Stimulated activated CD4-positive, alpha-beta T cell treated with anti-CD3 and anti-CD28 coated beads, TNF-alpha, amount 100 ng/mL, for 1 hour (primary cell): ENCODE data around the gene KIAA1191.
A peak's percentile ranks its signal among the peaks of the same experiment; 100 is the strongest.
"Not testable (repeated sequence)": the region's sequence is repeated elsewhere in the genome, so short reads cannot be mapped to it uniquely, and the experiment has no call there.

Experiments
- DNase-seq, 3 donors: peaks; one replicate each; pipeline ENCODE4 v3.0.0-alpha.2; 2020; ENCODE audit warnings: low read depth in 3 of 3, low spot score in 1 of 3

The KIAA1191 gene

GRCh38 chr5:176361437-176362232 lies at the start of gene KIAA1191:
KIAA1191 (minus strand) TSS chr5:176361764; CDS start chr5:176359508, 2,256 bp downstream.
- DNase-seq = peak; percentile 82 to 88 (median 86)

DNA sequence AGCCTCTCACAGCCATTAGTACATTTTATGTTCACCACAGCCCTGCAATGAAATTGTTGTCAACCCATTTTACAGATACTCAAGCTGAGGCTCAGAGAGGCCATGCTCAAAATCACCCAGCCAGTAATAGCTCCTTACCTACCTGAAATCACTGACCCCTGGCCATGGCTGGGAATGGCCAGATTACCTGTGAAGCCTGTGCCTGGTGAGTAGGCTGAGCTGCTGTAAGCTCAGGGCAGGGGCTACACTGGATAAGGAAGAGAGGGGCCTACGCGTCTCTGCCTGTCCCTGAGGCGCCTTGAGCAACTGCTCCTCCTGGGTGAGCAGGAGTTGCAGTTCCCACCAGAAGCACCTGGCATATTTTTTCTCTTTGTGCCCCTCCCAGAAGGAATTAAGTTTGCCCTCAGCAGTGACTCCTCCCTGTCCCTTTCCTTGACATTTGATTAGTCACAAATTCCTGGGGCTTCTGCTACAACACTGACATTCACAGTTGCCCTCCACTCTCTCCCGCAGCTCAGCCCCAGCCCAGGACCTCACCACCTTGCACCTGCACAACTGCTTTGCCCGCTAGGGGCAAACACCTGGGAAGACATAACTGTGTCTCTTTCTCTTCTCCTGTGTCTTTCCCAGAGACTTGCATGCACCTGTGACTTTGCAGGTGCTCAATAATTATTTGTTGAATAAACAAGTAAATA lies 49.1 kb upstream of the KIAA1191 start:
- no peak for DNase-seq

- DNase-seq = no peak
Measured at GRCh38 chr5:176409765-176410164, 48.2 kb upstream of the KIAA1191 start.

DNA sequence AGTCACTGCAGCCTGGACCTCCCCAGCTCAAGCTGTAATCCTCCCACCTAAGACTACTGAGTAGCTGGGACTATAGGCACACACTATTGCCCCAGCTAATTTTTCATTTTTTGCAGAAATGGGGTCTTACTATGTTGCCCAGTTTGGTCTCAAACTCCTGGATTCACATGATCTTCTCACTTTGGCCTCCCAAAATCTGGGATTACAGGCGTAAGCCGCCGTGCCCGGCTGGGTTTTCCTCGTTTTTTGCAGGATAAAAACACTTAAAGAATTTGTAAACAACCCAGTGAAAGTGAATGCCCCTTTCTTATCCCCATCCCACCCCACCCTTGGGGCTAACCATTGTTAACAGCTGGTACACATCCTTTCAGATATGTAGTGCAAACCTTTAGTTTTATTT lies 47.0 kb upstream of the KIAA1191 start:
- DNase-seq = no peak

DNA sequence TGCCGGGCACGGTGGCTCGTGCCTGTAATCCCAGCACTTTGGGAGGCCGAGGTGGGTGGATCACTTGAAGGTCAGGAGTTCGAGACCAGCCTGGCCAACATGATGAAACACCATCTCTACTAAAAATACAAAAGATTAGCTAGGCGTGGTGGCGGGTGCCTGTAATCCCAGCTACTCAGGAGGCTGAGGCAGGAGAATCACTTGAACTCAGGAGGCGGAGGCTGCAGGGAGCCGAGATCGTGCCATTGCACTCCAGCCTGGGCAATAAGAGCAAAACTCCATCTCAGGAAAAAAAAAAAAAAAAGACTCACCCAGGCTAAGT lies 46.6 kb upstream of the KIAA1191 start:
- not testable (repeated sequence) for DNase-seq

GRCh38 chr5:176407456-176408251 lies 46.1 kb upstream of the KIAA1191 start:
- no peak for DNase-seq

DNA sequence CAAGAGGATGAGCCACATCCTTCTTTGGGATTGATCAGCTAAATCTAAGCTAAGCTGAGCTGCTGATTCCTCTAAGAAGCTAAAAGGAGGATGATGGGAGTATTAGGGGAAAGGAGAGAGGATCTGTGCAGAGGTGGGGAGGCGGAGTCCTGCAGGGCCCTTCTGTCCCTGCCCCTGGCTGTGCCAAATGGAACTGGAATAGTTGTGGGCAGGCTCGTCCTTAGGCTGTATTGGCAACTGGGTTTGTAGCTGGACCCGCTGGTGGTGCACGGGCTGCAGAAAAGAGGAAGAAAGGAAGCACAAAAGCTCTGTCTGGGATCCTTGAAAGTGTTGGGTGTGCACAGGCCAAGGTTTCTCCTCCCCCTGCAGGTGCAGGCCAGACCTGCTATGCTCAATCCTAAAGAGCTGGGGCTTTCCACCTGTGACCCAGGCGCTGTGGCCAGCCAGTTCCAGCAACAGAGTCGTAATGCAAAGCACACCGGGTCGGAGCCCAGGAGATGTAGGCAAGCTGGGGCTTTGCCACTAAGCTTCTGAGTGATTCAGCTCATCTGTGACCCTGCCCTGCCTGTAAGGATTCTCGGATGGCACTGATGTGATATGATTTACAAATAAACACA lies 45.0 kb upstream of the KIAA1191 start:
- no peak for DNase-seq

DNA sequence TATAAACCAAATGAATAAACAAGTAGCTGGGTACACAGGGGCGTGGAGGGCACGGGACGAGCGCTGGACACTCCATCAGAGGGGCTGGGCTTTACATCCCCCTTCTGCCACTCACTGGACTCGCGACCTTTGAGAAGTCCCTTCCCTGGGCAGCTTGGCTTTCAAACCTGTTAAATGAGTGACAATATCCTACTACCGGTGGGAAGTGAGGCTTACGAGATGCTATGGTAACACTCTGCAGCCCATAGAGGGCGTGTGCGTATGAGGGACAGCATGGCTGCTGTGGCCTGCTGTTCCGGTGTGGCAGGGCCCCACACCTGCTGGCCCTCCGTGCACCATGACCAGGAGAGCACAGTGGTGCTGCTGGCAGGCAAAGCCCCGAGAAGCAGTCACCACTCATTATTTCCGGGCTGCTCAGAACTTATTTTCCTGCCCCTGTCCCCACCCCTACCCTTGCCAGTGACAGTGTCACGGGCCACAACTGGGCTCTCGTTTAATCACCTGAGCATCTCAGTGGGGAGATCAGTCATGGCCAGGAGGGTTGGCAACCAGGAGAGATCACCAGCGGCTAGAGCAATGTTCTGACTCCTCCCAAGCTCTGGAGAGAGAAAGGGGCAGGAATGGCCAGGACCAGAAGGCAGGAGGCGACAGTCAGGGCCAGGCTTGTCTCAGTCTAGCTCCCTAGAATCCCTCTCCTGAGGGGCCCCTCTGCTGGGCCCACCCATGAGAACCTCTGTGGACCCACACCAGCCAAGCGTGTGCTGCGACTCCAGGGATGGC lies 44.3 kb upstream of the KIAA1191 start:
- no peak for DNase-seq

DNA sequence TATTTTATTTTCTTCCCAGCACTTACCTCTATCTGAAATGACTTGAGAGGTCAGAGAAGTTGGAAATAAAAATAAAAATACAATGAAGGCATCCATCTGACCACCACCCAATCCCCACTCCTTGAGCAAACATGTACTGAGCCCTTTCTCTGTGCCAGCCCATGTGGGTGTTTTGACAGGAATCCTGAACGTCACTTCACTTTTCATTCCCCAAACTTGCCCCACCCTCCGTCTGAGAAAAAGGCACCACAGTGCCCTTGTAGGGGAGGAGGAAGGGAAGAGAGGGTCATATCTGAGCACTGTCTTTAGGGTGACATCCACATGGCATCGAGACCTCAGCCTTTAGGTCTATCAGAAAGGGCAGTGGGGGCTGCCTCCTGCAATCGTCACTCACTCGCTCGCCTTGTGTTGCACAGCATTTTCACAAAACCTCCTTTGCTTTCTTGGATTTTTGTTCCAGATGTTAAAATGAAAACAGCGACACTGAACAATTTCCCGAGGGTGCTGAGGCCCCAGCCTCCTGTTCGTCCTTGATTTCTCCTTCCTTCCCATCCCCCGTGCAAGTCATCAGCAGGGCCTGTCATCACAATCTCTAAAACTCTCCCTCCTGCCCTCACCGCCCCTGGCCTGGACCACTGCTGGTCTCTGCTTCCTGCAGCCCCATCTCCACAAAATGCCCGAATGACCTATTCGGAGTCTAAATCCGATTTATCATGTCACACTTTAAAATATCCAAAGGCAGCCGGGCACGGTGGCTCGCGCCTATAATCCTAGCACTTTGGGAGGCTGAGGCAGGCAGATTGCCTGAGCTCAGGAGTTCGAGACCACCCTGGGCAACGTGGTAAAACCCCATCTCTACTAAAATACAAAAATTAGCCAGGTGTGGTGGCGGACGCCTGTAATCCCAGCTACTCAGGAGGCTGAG lies 40.0 kb upstream of the KIAA1191 start:
- no peak for DNase-seq

DNA sequence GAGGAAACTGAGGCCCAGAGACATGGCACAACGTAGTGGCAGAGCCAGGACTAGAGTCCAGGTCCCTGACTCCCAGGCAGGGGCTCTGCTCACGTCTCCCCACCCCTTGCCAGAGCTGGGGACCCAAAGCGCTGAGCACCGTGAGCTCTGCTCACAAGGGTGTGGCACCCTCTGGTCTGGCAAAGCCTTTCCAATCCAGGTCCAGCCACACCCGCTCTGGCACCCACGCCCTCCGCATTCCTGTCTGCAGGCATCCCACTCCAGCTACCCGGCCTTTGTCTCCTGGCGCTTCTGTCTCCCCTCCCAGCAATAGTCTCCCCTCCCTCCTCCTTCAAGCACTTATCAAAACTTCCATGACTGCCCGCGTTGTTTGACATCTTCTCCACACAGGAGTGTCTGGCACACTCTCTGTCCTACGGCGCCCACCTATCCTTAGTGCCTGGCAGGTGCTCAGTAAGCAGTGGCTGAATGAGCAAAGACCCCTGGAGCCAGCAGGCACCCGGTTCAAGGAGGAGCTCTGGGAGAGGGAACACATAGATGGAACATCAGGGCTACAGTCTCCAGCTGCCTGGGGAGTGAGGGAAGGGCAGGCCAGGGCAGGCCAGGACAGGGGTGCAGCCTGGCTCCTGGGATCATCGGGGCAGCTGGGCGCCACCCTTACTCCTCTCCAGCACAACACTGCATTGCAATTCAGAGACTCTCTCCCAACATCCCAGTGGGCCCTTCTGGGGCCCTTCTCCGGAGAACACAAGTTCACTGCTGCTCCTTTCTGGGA lies 39.0 kb upstream of the KIAA1191 start:
- DNase-seq = no peak

- DNase-seq = no peak
Measured at GRCh38 chr5:176397736-176398420, 36.3 kb upstream of the KIAA1191 start.

- no peak for DNase-seq
Measured at GRCh38 chr5:176396330-176396729, 34.8 kb upstream of the KIAA1191 start.

DNA sequence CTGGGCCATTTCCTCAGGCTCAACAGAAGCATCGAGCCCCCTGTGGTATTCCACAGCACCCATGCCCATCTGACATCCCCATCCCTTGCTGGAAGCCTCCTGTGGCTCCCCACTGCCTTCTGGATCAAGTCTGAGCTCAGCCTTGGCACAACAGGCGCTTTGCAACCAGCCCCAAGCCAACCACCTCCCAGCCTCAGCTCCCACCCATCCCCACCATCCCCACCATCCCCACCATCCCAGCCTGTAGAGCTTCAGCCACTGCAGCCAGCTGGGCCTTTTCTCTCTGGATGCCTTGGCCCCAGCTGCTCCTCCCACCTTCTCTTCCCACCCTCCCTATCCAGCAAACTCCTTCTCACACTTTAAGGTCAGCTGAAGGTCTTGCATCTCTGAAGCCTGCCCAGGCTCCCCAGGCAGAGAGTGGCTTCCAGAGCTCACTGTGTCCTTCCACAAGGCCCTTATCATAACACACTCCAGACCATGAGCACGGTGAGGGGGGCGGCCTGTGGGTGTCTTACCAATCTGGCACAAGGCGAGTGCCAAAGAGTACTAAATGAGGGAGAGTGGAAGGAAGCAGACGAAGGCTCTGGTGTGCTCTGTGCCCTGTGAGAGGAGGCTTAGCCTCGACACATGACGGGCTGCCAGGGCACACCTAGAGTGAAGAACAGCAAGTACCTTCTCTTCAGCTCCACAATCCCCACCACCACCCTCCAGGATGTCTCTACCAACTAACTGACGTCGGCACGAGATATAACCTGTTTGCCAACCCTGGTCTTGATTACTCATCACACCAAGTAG lies 33.5 kb upstream of the KIAA1191 start:
- DNase-seq = no peak

GRCh38 chr5:176394096-176394495 lies 32.5 kb upstream of the KIAA1191 start:
- DNase-seq = no peak

- no peak for DNase-seq
Measured at GRCh38 chr5:176392526-176392925, 31.0 kb upstream of the KIAA1191 start.

GRCh38 chr5:176391999-176392398 lies 30.4 kb upstream of the KIAA1191 start:
- DNase-seq = no peak

- DNase-seq = no peak
Measured at GRCh38 chr5:176391479-176391878, 29.9 kb upstream of the KIAA1191 start.
